GM21526 (cell line): ENCODE data around the gene SLC39A8.

Source experiments
- ATAC-seq: cut with Tn5 transposase; IDR thresholded peaks from one replicate; pipeline ENCODE4 v1.9.1; 2021; ENCODE audit warnings: moderate library complexity; ENCODE audit not compliant: unreplicated experiment, low FRiP score

SLC39A8 gene

GRCh38 chr4:102342404-102343074, 2.7 kb downstream of the SLC39A8 start:
- no peak for ATAC-seq

GRCh38 chr4:102341201-102341600, 4.1 kb downstream of the SLC39A8 start:
- no peak for ATAC-seq

GRCh38 chr4:102339018-102339417, 6.3 kb downstream of the SLC39A8 start:
- no peak for ATAC-seq

- no peak for ATAC-seq
Measured at GRCh38 chr4:102338405-102338804, 6.9 kb downstream of the SLC39A8 start.

GRCh38 chr4:102335616-102336015, 9.7 kb downstream of the SLC39A8 start:
- no peak for ATAC-seq

GRCh38 chr4:102334624-102335023, 10.7 kb downstream of the SLC39A8 start:
- ATAC-seq: no peak

- ATAC-seq: no peak
Measured at GRCh38 chr4:102333787-102334186, 11.5 kb downstream of the SLC39A8 start.

- ATAC-seq: no peak
Measured at GRCh38 chr4:102328045-102328444, 17.2 kb downstream of the SLC39A8 start.

- no peak for ATAC-seq
Measured at GRCh38 chr4:102326951-102327350, 18.3 kb downstream of the SLC39A8 start.

- ATAC-seq: no peak
Measured at GRCh38 chr4:102324730-102325129, 20.6 kb downstream of the SLC39A8 start.

GRCh38 chr4:102322736-102323135, 22.5 kb downstream of the SLC39A8 start:
- no peak for ATAC-seq

GRCh38 chr4:102321260-102321995, 23.9 kb downstream of the SLC39A8 start:
- ATAC-seq: peak; percentile 69

- ATAC-seq: no peak
Measured at GRCh38 chr4:102319594-102319993, 25.7 kb downstream of the SLC39A8 start.

- ATAC-seq: no peak
Measured at GRCh38 chr4:102318526-102318925, 26.8 kb downstream of the SLC39A8 start.

GRCh38 chr4:102318105-102318504, 27.2 kb downstream of the SLC39A8 start:
- no peak for ATAC-seq

GRCh38 chr4:102317459-102317858, 27.8 kb downstream of the SLC39A8 start:
- no peak for ATAC-seq

GRCh38 chr4:102316585-102316984, 28.7 kb downstream of the SLC39A8 start:
- ATAC-seq: no peak

- ATAC-seq: no peak
Measured at GRCh38 chr4:102315532-102315931, 29.8 kb downstream of the SLC39A8 start.

- ATAC-seq: no peak
Measured at GRCh38 chr4:102312417-102312816, 32.9 kb downstream of the SLC39A8 start.

- no peak for ATAC-seq
Measured at GRCh38 chr4:102311912-102312311, 33.4 kb downstream of the SLC39A8 start.

- no peak for ATAC-seq
Measured at GRCh38 chr4:102311407-102311806, 33.9 kb downstream of the SLC39A8 start.
